GM12864 (cell line): ENCODE data around the gene RASAL2.

Experiments
- DNase-seq: peaks from one replicate; pipeline ENCODE4 v3.0.0-alpha.2; 2011; ENCODE audit warnings: low read depth
- H3K4me3 ChIP-seq: 2 replicates; pipeline ENCODE4 v1.5.1; 2011; ENCODE audit warnings: mild to moderate bottlenecking, low read depth, low read length, control low read depth
- TF ChIP-seq, protein P1 (sequence below): IDR thresholded peaks from 2 replicates; pipeline ENCODE4 v1.5.1; 2011; ENCODE audit warnings: low read depth, mild to moderate bottlenecking, moderate library complexity, low read length, control low read depth, inconsistent platforms; ENCODE audit errors: missing control alignments

The RASAL2 gene

GRCh38 chr1:178434899-178435435 is 341.1 kb downstream of the RASAL2 start:
- no peak for DNase-seq
- H3K4me3 ChIP-seq = no peak overlapping the region
- TF ChIP-seq, protein P1, sequence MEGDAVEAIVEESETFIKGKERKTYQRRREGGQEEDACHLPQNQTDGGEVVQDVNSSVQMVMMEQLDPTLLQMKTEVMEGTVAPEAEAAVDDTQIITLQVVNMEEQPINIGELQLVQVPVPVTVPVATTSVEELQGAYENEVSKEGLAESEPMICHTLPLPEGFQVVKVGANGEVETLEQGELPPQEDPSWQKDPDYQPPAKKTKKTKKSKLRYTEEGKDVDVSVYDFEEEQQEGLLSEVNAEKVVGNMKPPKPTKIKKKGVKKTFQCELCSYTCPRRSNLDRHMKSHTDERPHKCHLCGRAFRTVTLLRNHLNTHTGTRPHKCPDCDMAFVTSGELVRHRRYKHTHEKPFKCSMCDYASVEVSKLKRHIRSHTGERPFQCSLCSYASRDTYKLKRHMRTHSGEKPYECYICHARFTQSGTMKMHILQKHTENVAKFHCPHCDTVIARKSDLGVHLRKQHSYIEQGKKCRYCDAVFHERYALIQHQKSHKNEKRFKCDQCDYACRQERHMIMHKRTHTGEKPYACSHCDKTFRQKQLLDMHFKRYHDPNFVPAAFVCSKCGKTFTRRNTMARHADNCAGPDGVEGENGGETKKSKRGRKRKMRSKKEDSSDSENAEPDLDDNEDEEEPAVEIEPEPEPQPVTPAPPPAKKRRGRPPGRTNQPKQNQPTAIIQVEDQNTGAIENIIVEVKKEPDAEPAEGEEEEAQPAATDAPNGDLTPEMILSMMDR = no peak

DNA sequence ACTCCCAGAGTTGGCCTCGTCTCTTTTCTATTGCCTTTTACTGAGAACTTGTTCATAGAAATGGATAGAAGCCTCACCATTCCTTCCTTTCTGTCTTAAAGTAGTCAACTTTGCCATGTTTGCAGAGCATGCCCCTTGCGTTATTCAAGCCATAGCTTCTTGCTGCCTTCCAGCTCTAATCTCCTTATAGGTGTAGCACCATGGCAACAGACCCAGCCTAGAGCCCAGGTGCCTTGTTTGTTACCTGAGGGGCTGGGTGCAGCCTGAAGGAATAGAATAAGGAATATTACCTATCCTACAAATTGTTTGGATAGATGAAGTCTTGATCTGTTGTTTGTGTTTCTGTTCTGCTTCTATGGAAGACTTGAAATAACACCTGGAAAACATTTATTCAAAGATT is 343.0 kb downstream of the RASAL2 start:
- H3K4me3 ChIP-seq = no peak overlapping the region
- no peak for DNase-seq
- TF ChIP-seq, protein P1 = no peak

- H3K4me3 ChIP-seq = no peak overlapping the region
- TF ChIP-seq, protein P1 = no peak
- DNase-seq = no peak
Observed at GRCh38 chr1:178438432-178438831, 344.5 kb downstream of the RASAL2 start.

- no peak for DNase-seq
- TF ChIP-seq, protein P1 = no peak
- no peak overlapping the region for H3K4me3 ChIP-seq
Observed at GRCh38 chr1:178442925-178443324, 349.0 kb downstream of the RASAL2 start.

GRCh38 chr1:178450871-178451270 is 357.0 kb downstream of the RASAL2 start:
- no peak overlapping the region for H3K4me3 ChIP-seq
- TF ChIP-seq, protein P1 = no peak
- DNase-seq = no peak

DNA sequence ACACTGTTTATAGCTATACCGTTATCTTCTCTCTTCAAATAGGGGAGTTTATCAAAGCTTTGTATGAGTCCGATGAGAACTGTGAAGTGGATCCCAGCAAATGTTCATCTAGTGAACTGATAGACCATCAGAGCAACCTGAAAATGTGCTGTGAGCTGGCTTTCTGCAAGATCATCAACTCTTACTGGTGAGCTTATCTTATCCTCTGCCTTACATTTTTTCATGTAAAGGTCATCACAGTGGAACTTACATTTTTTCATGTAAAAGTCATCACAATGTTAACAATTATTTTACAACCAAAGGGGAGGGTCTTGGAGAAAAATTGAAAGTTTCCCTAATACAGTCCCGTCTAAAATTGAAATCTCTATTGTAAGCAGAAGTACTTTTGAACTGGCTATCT is 357.6 kb downstream of the RASAL2 start:
- no peak for DNase-seq
- TF ChIP-seq, protein P1 = no peak
- H3K4me3 ChIP-seq = no peak overlapping the region

DNA sequence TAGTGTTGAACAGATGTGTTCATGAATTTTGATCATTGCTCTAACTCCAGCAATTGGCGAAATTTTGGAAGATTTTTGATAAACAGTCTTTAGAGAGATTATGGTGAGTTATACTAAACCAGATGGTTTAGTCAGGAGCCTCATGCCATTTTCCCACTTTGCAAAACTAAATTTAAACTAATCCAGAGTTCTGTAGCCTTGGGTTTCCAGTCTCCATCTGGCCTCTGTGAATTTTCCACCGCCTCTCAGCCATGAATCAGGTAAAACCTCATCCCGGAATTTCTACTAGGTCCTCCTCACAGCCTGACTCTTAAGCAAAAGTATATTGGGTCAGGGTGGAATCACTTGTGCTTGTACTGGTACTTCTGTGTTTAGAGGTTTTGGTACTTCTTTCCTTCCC is 358.1 kb downstream of the RASAL2 start:
- TF ChIP-seq, protein P1 = no peak
- H3K4me3 ChIP-seq = no peak overlapping the region
- no peak for DNase-seq
